ENCODE results near the gene SCYL2.

SCYL2 gene

DNA sequence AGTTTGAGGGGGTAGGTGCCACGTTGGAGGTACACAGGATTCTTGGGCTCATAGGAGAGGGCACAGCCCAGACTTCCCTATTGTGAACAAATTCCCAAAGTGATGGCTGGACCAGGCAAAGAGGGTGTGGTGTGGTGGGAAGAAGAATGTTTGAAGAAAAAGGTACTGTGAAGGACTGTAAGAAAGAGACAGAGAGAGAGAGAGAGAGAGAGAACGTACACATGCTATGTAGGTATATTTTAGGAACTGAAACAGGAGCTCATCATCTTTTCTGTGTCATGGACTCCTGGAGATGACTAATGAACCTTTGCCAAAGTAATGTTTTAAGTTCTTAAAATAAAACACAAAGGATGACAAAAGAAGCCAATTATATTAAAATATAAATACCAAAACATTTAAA lies 114.4 kb downstream of the SCYL2 start:
- no peak for FAIRE-seq

GRCh38 chr12:100382338-100382737 lies 115.4 kb downstream of the SCYL2 start:
- no peak for FAIRE-seq

DNA sequence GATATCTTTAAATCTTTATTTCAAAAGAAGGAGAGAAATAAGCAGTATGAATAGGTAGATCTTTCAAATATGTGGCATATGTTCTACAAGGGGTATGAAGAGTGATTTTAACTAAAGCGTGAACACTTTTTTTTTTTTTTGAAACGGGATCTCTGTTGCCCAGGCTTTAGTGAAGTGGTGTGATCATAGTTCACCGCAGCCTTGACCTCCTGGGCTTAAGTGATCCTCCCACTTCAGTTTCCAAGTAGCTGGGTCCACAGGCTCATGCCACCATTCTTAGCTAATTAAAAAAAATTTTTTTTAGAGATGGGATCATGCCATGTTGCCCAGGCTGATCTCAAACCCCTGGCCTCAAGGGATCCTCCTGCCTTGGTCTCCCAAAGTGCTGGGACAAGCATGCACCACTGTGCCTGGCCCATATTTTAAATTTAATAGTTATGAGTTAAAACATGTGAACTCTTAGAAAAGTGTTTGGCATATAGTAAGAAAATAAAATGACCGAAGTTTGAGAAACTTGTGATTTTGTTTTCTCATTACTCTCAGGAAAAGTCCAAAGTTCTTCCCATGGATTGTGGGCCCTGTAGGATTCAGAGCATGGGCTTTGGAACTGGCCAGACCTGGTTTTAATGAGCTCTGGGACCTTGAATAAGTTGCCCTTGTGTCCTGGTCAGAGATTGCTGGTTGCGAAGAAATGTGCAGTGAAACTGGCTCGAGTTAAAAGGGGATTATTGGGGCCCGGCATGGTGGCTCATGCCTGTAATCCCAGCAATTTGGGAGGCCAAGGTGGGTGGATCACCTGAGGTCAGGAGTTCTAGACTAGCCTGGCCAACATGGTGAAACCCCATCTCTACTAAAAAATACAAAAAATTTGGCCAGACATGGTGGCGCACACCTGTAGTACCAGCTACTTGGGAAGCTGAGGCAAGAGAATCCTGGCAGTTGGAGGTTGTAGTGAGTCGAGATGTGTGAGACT lies 116.9 kb downstream of the SCYL2 start:
- FAIRE-seq, result no peak

DNA sequence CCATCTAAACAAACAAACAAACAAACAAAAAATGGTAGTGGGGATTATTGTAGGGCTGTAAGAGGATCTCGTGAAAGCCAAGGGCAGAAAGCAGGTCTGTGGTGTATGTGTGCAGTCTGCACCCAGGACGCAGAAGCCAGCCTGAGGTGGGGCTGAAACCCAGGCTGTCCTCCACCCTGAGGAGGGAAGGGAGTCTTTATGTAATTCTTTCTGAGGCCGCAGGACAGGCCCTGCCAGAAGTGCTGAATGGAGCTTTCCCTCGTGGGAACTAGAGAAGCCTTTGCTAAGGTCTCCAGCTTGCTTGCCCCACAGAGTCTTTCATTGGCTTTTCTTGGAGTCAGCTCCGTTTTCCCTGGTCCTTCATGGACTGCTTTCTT lies 117.6 kb downstream of the SCYL2 start:
- FAIRE-seq, result no peak

DNA sequence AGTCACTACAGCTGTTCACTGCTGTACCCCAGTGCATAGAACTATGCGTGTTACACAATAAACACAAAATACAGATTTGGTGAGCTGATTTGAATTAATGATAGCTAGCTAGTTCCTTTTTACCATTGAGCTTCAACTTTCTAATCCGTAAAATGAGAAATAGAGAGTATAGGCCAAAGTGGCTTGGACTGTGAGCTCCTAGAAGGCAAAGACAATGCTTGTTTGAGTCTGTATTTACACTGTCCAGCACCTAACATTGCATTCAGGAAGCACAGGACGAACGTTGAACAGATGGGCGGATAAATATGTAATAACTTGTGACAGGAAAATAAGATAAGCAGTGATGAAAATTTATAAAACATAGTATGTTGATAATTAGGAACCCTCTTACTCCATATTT lies 121.4 kb downstream of the SCYL2 start:
- no peak for FAIRE-seq

Data from TTC549 (cell line).